Left ventricle myocardium inferior (tissue), 1 donor: ENCODE measurements around the gene VWDE. TPM values are rescaled to one million over a fixed set of nuclear protein-coding genes. Genes with fewer than 3 reads are reported as not detected.

Experiments used
- DNase-seq: peaks from one replicate; pipeline ENCODE4 v3.0.0-alpha.2; 2020
- H3K27ac ChIP-seq: fragments of 200-600 bp; replicated peaks from 2 replicates; pipeline ENCODE4 v1.8.0; 2021
- H3K27me3 ChIP-seq: fragments of 200-600 bp; 2 replicates; pipeline ENCODE4 v1.8.0; 2021; ENCODE audit warnings: low read depth
- H3K36me3 ChIP-seq: fragments of 200-600 bp; 2 replicates; pipeline ENCODE4 v1.8.0; 2021
- H3K4me1 ChIP-seq: fragments of 200-600 bp; 2 replicates; pipeline ENCODE4 v1.8.0; 2021
- H3K4me3 ChIP-seq: fragments of 200-600 bp; 2 replicates; pipeline ENCODE4 v1.8.0; 2021; ENCODE audit warnings: mild to moderate bottlenecking, moderate library complexity
- H3K9me3 ChIP-seq: fragments of 200-600 bp; replicated peaks from 2 replicates; pipeline ENCODE4 v1.8.0; 2021
- intact Hi-C: fragments of 100-400 bp; cut with micrococcal nuclease; formaldehyde crosslinking; loops from one replicate; pipeline ENCODE4 v1.11.0; 2022
- total RNA-seq: library from RNA; stranded (reverse); fragmentation: NEBNext Ultra II Directional; extraction: Animal tissue kit (Norgen Biotek cat#: 25700); gene quantifications from one replicate; pipeline ENCODE4 v1.2.1, GENCODE V29; 2021
- TF ChIP-seq, protein P1 (sequence below): fragments of 200-600 bp; IDR thresholded peaks from 2 replicates; pipeline ENCODE4 v1.8.0; 2021; ENCODE audit warnings: antibody characterized with exemption, mild to moderate bottlenecking, borderline replicate concordance
- donor health status: DM: no; HTN: yes; CAD: no; lungs with severe emphysema.

The VWDE gene
- total RNA-seq, 1 donor from 2014 or later = not detected

GRCh38 chr7:12325646-12326045 is 78.0 kb downstream of the VWDE start:
- DNase-seq = no peak
- peaks cover 5% of the 10 kb centered on the region for H3K27me3 ChIP-seq
- no peaks in the 10 kb centered on the region for H3K9me3 ChIP-seq
- no peak overlapping the region for H3K4me3 ChIP-seq
- no peak overlapping the region for H3K27ac ChIP-seq
- H3K36me3 ChIP-seq = no peaks in the 10 kb centered on the region
- intact Hi-C loops = loop anchor here (10.0 kb wide), 1 partner anchor 491 kb away; the partner anchor contains the start of gene THSD7A
- H3K4me1 ChIP-seq = no peaks in the 10 kb centered on the region
- TF ChIP-seq, protein P1, sequence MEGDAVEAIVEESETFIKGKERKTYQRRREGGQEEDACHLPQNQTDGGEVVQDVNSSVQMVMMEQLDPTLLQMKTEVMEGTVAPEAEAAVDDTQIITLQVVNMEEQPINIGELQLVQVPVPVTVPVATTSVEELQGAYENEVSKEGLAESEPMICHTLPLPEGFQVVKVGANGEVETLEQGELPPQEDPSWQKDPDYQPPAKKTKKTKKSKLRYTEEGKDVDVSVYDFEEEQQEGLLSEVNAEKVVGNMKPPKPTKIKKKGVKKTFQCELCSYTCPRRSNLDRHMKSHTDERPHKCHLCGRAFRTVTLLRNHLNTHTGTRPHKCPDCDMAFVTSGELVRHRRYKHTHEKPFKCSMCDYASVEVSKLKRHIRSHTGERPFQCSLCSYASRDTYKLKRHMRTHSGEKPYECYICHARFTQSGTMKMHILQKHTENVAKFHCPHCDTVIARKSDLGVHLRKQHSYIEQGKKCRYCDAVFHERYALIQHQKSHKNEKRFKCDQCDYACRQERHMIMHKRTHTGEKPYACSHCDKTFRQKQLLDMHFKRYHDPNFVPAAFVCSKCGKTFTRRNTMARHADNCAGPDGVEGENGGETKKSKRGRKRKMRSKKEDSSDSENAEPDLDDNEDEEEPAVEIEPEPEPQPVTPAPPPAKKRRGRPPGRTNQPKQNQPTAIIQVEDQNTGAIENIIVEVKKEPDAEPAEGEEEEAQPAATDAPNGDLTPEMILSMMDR = no peak

- Histone ChIP-seq H3K9me3 (no peaks in the 10 kb centered on the region), H3K36me3 (no peaks in the 10 kb centered on the region), H3K4me3 (no peak overlapping the region), H3K4me1 (no peaks in the 10 kb centered on the region), H3K27ac (no peak overlapping the region), H3K27me3 (peaks cover 4% of the 10 kb centered on the region)
- TF ChIP-seq, protein P1 = no peak
- DNase-seq = no peak
- intact Hi-C loops = loop anchor here (5.0 to 10.0 kb wide), 3 partner anchors 256 to 896 kb away; partner anchors contain the start of gene THSD7A
These were observed 80.2 kb downstream of the VWDE start for GRCh38 chr7:12323415-12323814.

GRCh38 chr7:12322903-12323300 is 80.8 kb downstream of the VWDE start:
- no peaks in the 10 kb centered on the region for H3K36me3 ChIP-seq
- DNase-seq = no peak
- intact Hi-C loops = loop anchor here (5.0 to 10.0 kb wide), 3 partner anchors 256 to 896 kb away; partner anchors contain the start of gene THSD7A
- no peaks in the 10 kb centered on the region for H3K4me1 ChIP-seq
- H3K4me3 ChIP-seq = no peak overlapping the region
- no peaks in the 10 kb centered on the region for H3K27me3 ChIP-seq
- H3K9me3 ChIP-seq = no peaks in the 10 kb centered on the region
- H3K27ac ChIP-seq = no peak overlapping the region
- TF ChIP-seq, protein P1 = no peak

DNA sequence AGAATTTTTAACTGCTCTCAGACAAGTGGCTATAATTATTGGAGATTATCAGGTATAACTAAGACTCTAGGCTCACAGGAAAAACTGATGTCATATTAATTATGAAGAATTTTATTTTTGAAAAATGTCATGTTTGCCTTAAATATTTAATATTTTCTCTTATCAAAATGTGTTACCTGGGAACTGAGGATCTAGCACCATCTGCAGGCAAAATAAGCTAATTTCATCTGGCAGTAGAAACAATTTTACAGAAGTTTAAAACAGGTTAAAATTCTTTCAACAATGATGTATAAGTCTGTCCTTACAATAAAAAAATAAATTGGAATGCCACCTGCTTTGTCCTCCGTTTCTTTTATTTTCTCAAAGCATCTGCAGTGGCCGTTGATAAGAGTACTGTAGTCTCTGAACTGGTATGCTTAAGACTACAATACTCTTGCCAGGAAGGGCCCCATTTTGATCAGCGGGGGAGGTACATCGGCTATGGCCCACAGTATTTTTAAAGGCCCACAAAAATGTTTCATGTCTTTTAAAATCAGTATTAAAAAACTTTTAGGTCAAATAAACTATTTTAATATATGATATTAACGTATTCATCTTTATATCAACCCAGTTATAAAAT is 81.3 kb downstream of the VWDE start:
- TF ChIP-seq, protein P1 = peak; percentile 76
- intact Hi-C loops = loop anchor here (5.0 to 10.0 kb wide), 3 partner anchors 255 to 895 kb away; partner anchors contain the start of gene THSD7A
- no peaks in the 10 kb centered on the region for H3K27me3 ChIP-seq
- H3K4me3 ChIP-seq = no peak overlapping the region
- H3K27ac ChIP-seq = no peak overlapping the region
- DNase-seq = no peak
- no peaks in the 10 kb centered on the region for H3K9me3 ChIP-seq
- H3K36me3 ChIP-seq = no peaks in the 10 kb centered on the region
- no peaks in the 10 kb centered on the region for H3K4me1 ChIP-seq

- Histone ChIP-seq H3K4me3 (no peak overlapping the region), H3K9me3 (no peaks in the 10 kb centered on the region), H3K36me3 (no peaks in the 10 kb centered on the region), H3K27me3 (no peaks in the 10 kb centered on the region), H3K27ac (no peak overlapping the region), H3K4me1 (no peaks in the 10 kb centered on the region)
- TF ChIP-seq, protein P1 = no peak
- intact Hi-C loops = loop anchor here (5.0 to 10.0 kb wide), 3 partner anchors 254 to 894 kb away; partner anchors contain the start of gene THSD7A
- no peak for DNase-seq
These were observed 82.5 kb downstream of the VWDE start for GRCh38 chr7:12320987-12321647.
